H1 (cell line): ENCODE measurements around the gene LCE1B. TPM values are rescaled to one million over a fixed set of nuclear protein-coding genes. Genes with fewer than 3 reads are reported as not detected.

Source experiments
- CTCF ChIA-PET: fragments of 300-600 bp; sonication (Branson Sonifier 250); formaldehyde crosslinking; loops from one replicate; lab custom pipeline; 2021; ENCODE audit not compliant: partially characterized antibody; lab: Charles Lee
- POLR2A ChIA-PET: fragments of 300-600 bp; sonication (Branson Sonifier 250); formaldehyde crosslinking; loops from one replicate; lab custom pipeline; 2021; ENCODE audit warnings: inconsistent platforms; ENCODE audit not compliant: partially characterized antibody; lab: Charles Lee
- DNase-seq, 2 experiments: peaks; one replicate each; pipeline versions ENCODE4 v3.0.0 to v3.0.0-alpha.2; 2010 to 2022; ENCODE audit warnings: low spot score in 2 of 2, low read depth in 1 of 2, mixed read lengths in 1 of 2
- FAIRE-seq: peaks from 2 replicates; lab custom pipeline; 2011; peaks lifted over from hg19 to GRCh38; lab: Jason Lieb, UNC
- H2AFZ ChIP-seq: 2 replicates; pipeline ENCODE4 v1.8.1; 2012; ENCODE audit warnings: low read length, inconsistent platforms
- H2AK5ac ChIP-seq: 2 replicates; pipeline ENCODE4 v1.6.1; 2013; ENCODE audit warnings: low read depth, low read length
- H2BK120ac ChIP-seq: replicated peaks from 2 replicates; pipeline ENCODE3; 2013; ENCODE audit warnings: low read depth, low read length, inconsistent platforms
- H2BK12ac ChIP-seq: 2 replicates; pipeline ENCODE4 v1.6.1; 2013; ENCODE audit warnings: low read depth, low read length
- H2BK15ac ChIP-seq: 2 replicates; pipeline ENCODE4 v1.6.1; 2013; ENCODE audit warnings: low read length
- H2BK20ac ChIP-seq: 2 replicates; pipeline ENCODE4 v1.6.1; 2013; ENCODE audit warnings: low read length
- H2BK5ac ChIP-seq: 2 replicates; pipeline ENCODE4 v1.6.1; 2013; ENCODE audit warnings: low read depth, low read length
- H3K14ac ChIP-seq: 2 replicates; pipeline ENCODE4 v1.6.1; 2013; ENCODE audit warnings: inconsistent platforms; ENCODE audit not compliant: insufficient read length
- H3K18ac ChIP-seq: 2 replicates; pipeline ENCODE4 v1.6.1; 2013; ENCODE audit warnings: low read length; ENCODE audit errors: extremely low read depth
- H3K23ac ChIP-seq: 2 replicates; pipeline ENCODE4 v1.6.1; 2013; ENCODE audit warnings: inconsistent platforms; ENCODE audit not compliant: insufficient read length
- H3K23me2 ChIP-seq: 2 replicates; pipeline ENCODE4 v1.6.1; 2013; ENCODE audit warnings: low read depth, low read length
- H3K27ac ChIP-seq: 2 replicates; pipeline ENCODE4 v1.6.1; 2011; ENCODE audit warnings: low read depth, low read length, inconsistent platforms
- H3K27me3 ChIP-seq, 4 experiments: replicated peaks in 1 of 4; 1 replicate in 1 of 4; 2 replicates in 3 of 4; pipeline versions ENCODE4 v1.6.1 to v1.8.1; 2011 to 2013; ENCODE audit warnings: low read length in 3 of 4, mild to moderate bottlenecking in 3 of 4, inconsistent platforms in 2 of 4, mixed read lengths in 2 of 4, moderate library complexity in 1 of 4; ENCODE audit not compliant: control insufficient read depth in 3 of 4, insufficient read depth in 3 of 4; ENCODE audit errors: extremely low read depth in 1 of 4
- H3K36me3 ChIP-seq, 4 experiments: 2 replicates each; pipeline versions ENCODE4 v1.6.1 to v1.8.1; 2011 to 2013; ENCODE audit warnings: mild to moderate bottlenecking in 4 of 4, low read length in 3 of 4, moderate library complexity in 2 of 4, control low read depth in 1 of 4, inconsistent platforms in 1 of 4; ENCODE audit not compliant: insufficient read depth in 4 of 4, control insufficient read depth in 2 of 4
- H3K4ac ChIP-seq: replicated peaks from 2 replicates; pipeline ENCODE3; 2013; ENCODE audit warnings: low read length, low read depth, mixed read lengths, inconsistent platforms; ENCODE audit not compliant: insufficient read length
- H3K4me1 ChIP-seq, 4 experiments: replicated peaks in 1 of 4; 1 replicate in 1 of 4; 2 replicates in 3 of 4; pipeline versions ENCODE4 v1.6.1 to v1.8.1; 2011 to 2013; ENCODE audit warnings: low read length in 3 of 4, inconsistent platforms in 2 of 4, mixed read lengths in 1 of 4; ENCODE audit not compliant: insufficient read depth in 4 of 4, control insufficient read depth in 3 of 4
- H3K4me2 ChIP-seq, 2 experiments: 2 replicates each; pipeline versions ENCODE4 v1.6.1 to v1.8.1; 2011 to 2013; ENCODE audit warnings: low read depth in 2 of 2, low read length in 2 of 2, control low read depth in 1 of 2, inconsistent platforms in 1 of 2, mild to moderate bottlenecking in 1 of 2; ENCODE audit not compliant: insufficient read depth in 1 of 2
- H3K4me3 ChIP-seq, 4 experiments: fragments of 200-600, 300-600 bp in 1 of 4; sonication (generic), shearing (Covaris generic), sonication (Bioruptor Twin) in 1 of 4; 2 replicates each; pipeline versions ENCODE4 v1.5.1 to v1.8.1; 2011 to 2016; ENCODE audit warnings: low read length in 4 of 4, low read depth in 3 of 4, control low read depth in 2 of 4, inconsistent platforms in 2 of 4, mild to moderate bottlenecking in 2 of 4, mixed read lengths in 1 of 4, moderate library complexity in 1 of 4; ENCODE audit not compliant: insufficient read depth in 2 of 4; ENCODE audit errors: extremely low read depth in 1 of 4
- H3K56ac ChIP-seq: replicated peaks from 2 replicates; pipeline ENCODE3; 2013; ENCODE audit warnings: low read depth, mild to moderate bottlenecking, mixed read lengths, low read length, inconsistent platforms; ENCODE audit not compliant: insufficient read length
- H3K79me1 ChIP-seq: 2 replicates; pipeline ENCODE4 v1.6.1; 2013; ENCODE audit warnings: low read depth, low read length, control low read depth
- H3K79me2 ChIP-seq, 2 experiments: 2 replicates each; pipeline versions ENCODE4 v1.6.1 to v1.8.1; 2012 to 2013; ENCODE audit warnings: low read length in 2 of 2, mild to moderate bottlenecking in 2 of 2, inconsistent platforms in 1 of 2; ENCODE audit not compliant: insufficient read depth in 2 of 2, control insufficient read depth in 1 of 2
- H3K9ac ChIP-seq, 4 experiments: replicated peaks in 1 of 4; 1 replicate in 1 of 4; 2 replicates in 3 of 4; pipeline versions ENCODE4 v1.6.1 to v1.8.1; 2011 to 2013; ENCODE audit warnings: low read depth in 3 of 4, low read length in 3 of 4, control low read depth in 2 of 4, mild to moderate bottlenecking in 2 of 4, moderate library complexity in 2 of 4, inconsistent platforms in 1 of 4; ENCODE audit errors: extremely low read depth in 1 of 4
- H3K9me3 ChIP-seq, 2 experiments: 2 replicates each; pipeline versions ENCODE4 v1.6.1 to v1.8.1; 2012 to 2013; ENCODE audit warnings: mild to moderate bottlenecking in 2 of 2, moderate library complexity in 2 of 2, control low read depth in 1 of 2, inconsistent platforms in 1 of 2, low read depth in 1 of 2, low read length in 1 of 2, mixed read lengths in 1 of 2; ENCODE audit not compliant: insufficient read depth in 2 of 2
- H4K20me1 ChIP-seq, 2 experiments: replicated peaks in 1 of 2; 2 replicates each; pipeline versions ENCODE3 to v1.8.1; 2011 to 2013; ENCODE audit warnings: inconsistent platforms in 2 of 2, low read length in 2 of 2, mild to moderate bottlenecking in 1 of 2; ENCODE audit not compliant: insufficient read depth in 2 of 2, control insufficient read depth in 1 of 2
- H4K5ac ChIP-seq: 2 replicates; pipeline ENCODE4 v1.6.1; 2013; ENCODE audit warnings: low read length, low read depth, mixed read lengths, inconsistent platforms; ENCODE audit not compliant: insufficient read length
- H4K8ac ChIP-seq: 2 replicates; pipeline ENCODE4 v1.8.0; 2013; ENCODE audit warnings: mild to moderate bottlenecking, moderate library complexity, low read length, inconsistent platforms; ENCODE audit not compliant: insufficient read depth; ENCODE audit errors: extremely low read depth
- H4K91ac ChIP-seq: replicated peaks from 2 replicates; pipeline ENCODE3; 2013; ENCODE audit warnings: low read length, mixed read lengths, inconsistent platforms; ENCODE audit not compliant: insufficient read length
- KDM4A ChIP-seq: IDR thresholded peaks from one replicate; pipeline ENCODE4 v1.7.1; 2012; ENCODE audit warnings: low read depth, mild to moderate bottlenecking, moderate library complexity, low read length, inconsistent platforms; ENCODE audit not compliant: severe bottlenecking
- PHF8 ChIP-seq: fragments of 200-600 bp; sonication (generic); conservative IDR thresholded peaks from 2 replicates; pipeline ENCODE4 v1.7.1; 2012; ENCODE audit warnings: low read depth, mild to moderate bottlenecking, inconsistent platforms, low read length, moderate library complexity
- SIN3A ChIP-seq, 2 experiments: IDR thresholded peaks in 1 of 2; conservative IDR thresholded peaks in 1 of 2; 2 replicates each; pipeline ENCODE4 v1.6.1; 2011 to 2012; ENCODE audit warnings: low read length in 2 of 2, improper control_type of control experiment in 1 of 2, low read depth in 1 of 2, mild to moderate bottlenecking in 1 of 2
- WGBS, 2 experiments: shearing (Covaris generic) in 1 of 2; methylation state at CpG; one replicate each; pipeline versions ENCODE4 v1.1.6 to v1.1.7; 2013 to 2015; ENCODE audit warnings: low lambda C conversion rate in 2 of 2, mixed read lengths in 2 of 2, inconsistent platforms in 1 of 2, low coverage in 1 of 2, missing lambda C conversion rate in 1 of 2; ENCODE audit not compliant: insufficient replicate concordance in 2 of 2, insufficient coverage in 1 of 2, insufficient read length in 1 of 2; ENCODE audit errors: extremely low coverage in 1 of 2, missing lambda C conversion rate in 1 of 2; 5-methylcytosine and 5-hydroxymethylcytosine counted together
- polyA plus RNA-seq, 7 experiments: library from polyadenylated mRNA; depleted of rRNA in 3 of 7; stranded (reverse) in 5 of 7; unstranded in 2 of 7; fragments of >200 nt in 5 of 7; fragments of 200-250 nt in 2 of 7; gene quantifications; 1 replicate in 5 of 7; 2 replicates in 1 of 7; 4 replicates in 1 of 7; pipeline versions ENCODE4 v1.2.1 to v1.2.3, GENCODE V29; 2011 to 2013; ENCODE audit warnings: missing spikeins in 2 of 7, mixed read lengths in 2 of 7
- total RNA-seq: library from RNA; stranded (reverse); fragmentation: NEBNext Ultra II Directional; extraction: Animal tissue kit (Norgen Biotek cat#: 25700); gene quantifications from 2 replicates; pipeline ENCODE4 v1.2.1, GENCODE V29; 2021

The LCE1B gene
- total and polyA plus RNA-seq, 2 of the 8 experiments (the other 6 are each of a cell fraction or from before 2014, with no cell fraction given): not detected

DNA sequence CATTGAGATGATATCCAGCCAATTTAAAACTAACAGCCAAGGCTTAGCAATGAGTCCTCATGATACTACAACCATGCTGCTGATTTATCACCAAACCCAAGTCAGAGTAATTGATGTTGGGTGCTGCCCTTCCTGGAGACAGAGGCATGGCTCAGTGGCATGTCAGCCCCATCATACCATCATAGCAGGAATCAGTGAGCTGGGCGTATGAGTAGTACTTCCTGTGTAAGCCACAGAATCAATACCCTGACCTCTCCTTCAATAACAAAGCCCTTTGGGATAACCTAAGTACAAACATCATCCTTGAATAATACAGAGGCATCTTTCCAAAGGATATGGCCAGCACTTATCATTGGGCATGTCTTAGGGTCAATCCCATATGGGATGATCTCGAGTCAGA is 28.7 kb upstream of the LCE1B start:
- DNase-seq: no peak
- no peak overlapping the region for H2BK20ac ChIP-seq
- peaks cover 0 to 1% (median 0%) of the 10 kb centered on the region in 4 experiments; a peak in 1 of 7 replicates for H3K27me3 ChIP-seq
- FAIRE-seq: no peak
- TF ChIP-seq PHF8 (no peak), KDM4A (no peak), SIN3A (conservative IDR thresholded peaks at IDR 0.05 in 1 of 2, IDR thresholded peaks at IDR 0.05 in 1 of 2; ENCODE audit: low read depth in 1 of 2, low read length in 2 of 2) (no peak)
- WGBS, 2 experiments: 72% methylated on average over 2 of the region's 2 CpGs; no CpG with 5 or more reads in 1 of the 2 experiments
- peaks cover 0 to 2% (median 0%) of the 10 kb centered on the region in 4 experiments; a peak in 1 of 8 replicates for H3K36me3 ChIP-seq
- no peaks in the 10 kb centered on the region for H3K23me2 ChIP-seq
- H3K23ac ChIP-seq: no peak overlapping the region
- no peaks in the 10 kb centered on the region for H3K79me2 ChIP-seq
- no peak overlapping the region for H2AK5ac ChIP-seq
- POLR2A ChIA-PET: no interaction called here
- no peak overlapping the region for H2AFZ ChIP-seq
- H2BK12ac ChIP-seq: no peak overlapping the region
- no peak overlapping the region for H2BK15ac ChIP-seq
- H3K14ac ChIP-seq: no peak overlapping the region
- H4K91ac ChIP-seq: no peak overlapping the region
- no peak overlapping the region for H3K4me3 ChIP-seq
- no peak overlapping the region for H3K56ac ChIP-seq
- no peak overlapping the region for H3K27ac ChIP-seq
- H3K4me2 ChIP-seq: no peak overlapping the region
- H2BK5ac ChIP-seq: no peak overlapping the region
- no peak overlapping the region for H2BK120ac ChIP-seq
- no peak overlapping the region for H3K18ac ChIP-seq
- peaks cover 59 to 78% of the 10 kb centered on the region in 2 experiments for H3K9me3 ChIP-seq
- H4K5ac ChIP-seq: no peak overlapping the region
- H4K8ac ChIP-seq: no peak overlapping the region
- H4K20me1 ChIP-seq: no peaks in the 10 kb centered on the region
- H3K79me1 ChIP-seq: no peaks in the 10 kb centered on the region
- no peak overlapping the region for H3K4ac ChIP-seq
- CTCF ChIA-PET: no interaction called here
- H3K9ac ChIP-seq: no peak overlapping the region
- H3K4me1 ChIP-seq: no peaks in the 10 kb centered on the region
